HG03442 (cell line): ENCODE measurements around the gene ENAH.
"Not testable (repeated sequence)": the region's sequence is repeated elsewhere in the genome, so short reads cannot be mapped to it uniquely, and the experiment has no call there.

Experiments
- ATAC-seq: cut with Tn5 transposase; IDR thresholded peaks from one replicate; pipeline ENCODE4 v1.9.1; 2021; ENCODE audit warnings: mild to moderate bottlenecking, moderate library complexity; ENCODE audit not compliant: unreplicated experiment

ENAH gene

DNA sequence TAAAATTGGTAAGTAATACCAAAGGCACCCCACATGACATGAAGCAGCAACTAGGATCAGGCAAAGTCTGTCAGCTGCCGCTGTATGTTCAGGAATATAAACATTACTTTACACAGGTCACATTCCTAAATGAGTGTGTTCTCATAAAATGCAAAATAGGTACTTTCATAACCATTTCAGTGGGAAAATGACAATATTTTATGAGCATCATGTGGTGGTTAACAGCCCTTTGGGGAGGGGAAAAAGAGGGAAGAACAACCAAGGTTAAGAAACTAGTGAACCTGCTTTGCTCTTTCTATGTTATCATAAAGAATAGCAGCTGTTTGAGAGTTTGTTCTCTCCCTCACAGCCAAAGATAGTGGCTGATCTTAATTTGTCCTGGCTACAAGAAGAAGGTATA is 119.7 kb downstream of the ENAH start:
- ATAC-seq, result no peak

- ATAC-seq, result no peak
Observed at GRCh38 chr1:225532240-225532944, 120.5 kb downstream of the ENAH start.

DNA sequence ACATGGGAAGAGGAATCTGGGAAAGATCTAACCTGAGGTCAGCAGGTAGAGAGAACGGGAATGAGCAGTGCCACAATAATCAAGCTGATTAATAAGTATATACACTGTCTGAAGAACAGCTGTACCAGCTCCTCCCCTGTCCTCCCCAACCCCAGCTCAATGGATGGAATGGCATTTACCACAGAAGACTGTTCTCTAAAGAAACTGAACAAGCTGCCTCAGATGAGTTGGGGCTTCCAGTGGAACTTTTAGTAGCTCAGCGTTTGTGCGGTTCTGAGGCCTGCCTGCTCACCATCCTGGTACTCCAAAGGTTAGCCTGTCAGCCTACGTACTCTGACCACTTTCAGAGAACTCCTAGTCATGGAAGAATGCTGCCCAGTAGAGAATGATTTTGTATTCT is 123.2 kb downstream of the ENAH start:
- ATAC-seq, result no peak

DNA sequence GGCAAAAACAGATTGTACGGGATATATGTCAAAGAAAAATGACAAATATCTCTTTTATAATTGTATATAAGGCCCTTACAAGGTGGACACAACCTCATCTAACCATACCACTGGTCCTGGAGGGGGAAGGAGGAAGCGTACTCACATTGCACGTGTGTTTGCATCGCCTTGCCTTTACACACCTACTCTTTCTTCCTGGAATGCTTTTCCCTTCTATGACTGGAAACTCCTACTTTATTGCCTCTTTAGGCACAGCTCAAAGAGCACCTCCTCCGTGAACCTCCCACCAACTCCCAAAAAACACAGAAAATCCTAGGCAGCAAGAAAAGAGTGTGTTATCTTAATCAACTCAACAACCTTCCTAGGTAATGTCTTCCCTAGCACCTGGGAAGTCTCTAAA is 125.3 kb downstream of the ENAH start:
- ATAC-seq, result no peak

GRCh38 chr1:225526878-225527277 is 126.0 kb downstream of the ENAH start:
- ATAC-seq, result no peak

GRCh38 chr1:225525377-225525776 is 127.5 kb downstream of the ENAH start:
- no peak for ATAC-seq

- no peak for ATAC-seq
Observed at GRCh38 chr1:225524570-225524969, 128.4 kb downstream of the ENAH start.

GRCh38 chr1:225523263-225523950 is 129.5 kb downstream of the ENAH start:
- ATAC-seq, result no peak

DNA sequence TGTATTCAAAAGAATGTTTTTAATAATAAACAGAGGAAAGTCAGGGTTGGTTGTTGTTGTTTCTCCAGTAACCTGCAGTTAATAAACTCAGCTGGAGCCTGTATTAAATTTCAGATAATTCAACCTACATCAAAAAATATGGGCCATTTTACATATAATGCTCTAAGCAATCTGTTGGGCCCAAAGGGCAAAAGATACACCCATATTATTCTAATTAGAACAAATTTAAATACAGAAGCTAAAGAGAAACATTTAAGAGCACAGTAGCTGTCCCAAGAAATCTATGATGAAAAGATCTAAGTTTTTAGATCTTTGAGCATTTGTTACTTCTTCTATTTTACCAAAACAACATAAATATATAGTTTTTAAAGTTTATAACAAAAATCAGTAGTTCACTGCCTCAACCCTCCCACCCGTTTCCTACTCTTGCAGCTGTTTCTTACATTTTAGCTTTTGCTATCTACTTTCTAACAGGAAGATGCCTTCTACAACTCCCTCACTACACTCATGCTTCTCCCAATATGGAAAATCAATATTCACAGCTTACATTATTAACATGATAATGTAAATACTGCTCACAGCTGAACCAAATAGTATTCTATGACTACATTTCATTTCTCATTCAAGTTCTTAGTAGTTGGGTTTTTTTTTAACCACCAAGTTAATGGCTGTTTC is 130.2 kb downstream of the ENAH start:
- ATAC-seq, result no peak

GRCh38 chr1:225520587-225521227 is 132.2 kb downstream of the ENAH start:
- ATAC-seq, result no peak

DNA sequence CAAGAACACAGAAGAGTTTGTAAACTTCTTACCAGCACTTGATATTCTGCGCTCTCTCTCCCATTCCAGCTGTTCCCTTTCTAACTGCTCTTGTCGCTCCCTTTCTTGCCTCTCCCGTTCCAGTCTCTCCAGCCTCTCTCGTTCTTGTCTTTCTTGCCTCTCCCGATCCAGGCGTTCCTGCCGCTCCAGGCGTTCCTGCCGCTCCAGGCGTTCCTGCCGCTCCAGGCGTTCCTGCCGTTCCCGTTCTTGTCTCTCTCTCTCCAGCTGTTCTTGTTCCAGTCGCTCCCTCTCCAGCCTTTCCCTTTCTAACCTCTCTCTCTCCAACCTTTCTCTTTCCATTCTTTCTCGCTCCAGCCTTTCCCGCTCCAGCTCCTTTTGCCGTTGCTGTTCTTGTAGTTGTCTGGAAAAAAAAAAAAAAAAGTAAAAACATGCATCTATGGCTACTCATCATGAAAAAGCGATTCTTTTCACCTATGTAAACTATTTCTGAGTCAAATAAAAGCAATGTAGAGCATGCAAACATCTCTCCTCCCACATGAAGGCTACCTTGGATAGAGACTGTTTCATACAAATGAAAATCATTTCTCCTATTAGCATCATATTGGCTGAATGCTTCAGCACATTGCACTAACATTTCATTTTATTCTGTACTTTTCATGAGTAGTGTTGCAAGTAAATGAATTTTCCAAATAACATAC is 133.6 kb downstream of the ENAH start:
- no peak for ATAC-seq

- no peak for ATAC-seq
Observed at GRCh38 chr1:225517697-225518096, 135.2 kb downstream of the ENAH start.

- no peak for ATAC-seq
Observed at GRCh38 chr1:225517221-225517620, 135.7 kb downstream of the ENAH start.

GRCh38 chr1:225514671-225515081 is 138.2 kb downstream of the ENAH start:
- ATAC-seq, result no peak

- ATAC-seq, result not testable (repeated sequence)
Observed at GRCh38 chr1:225513576-225513975, 139.3 kb downstream of the ENAH start.

GRCh38 chr1:225511828-225512381 is 141.0 kb downstream of the ENAH start:
- ATAC-seq, result no peak

DNA sequence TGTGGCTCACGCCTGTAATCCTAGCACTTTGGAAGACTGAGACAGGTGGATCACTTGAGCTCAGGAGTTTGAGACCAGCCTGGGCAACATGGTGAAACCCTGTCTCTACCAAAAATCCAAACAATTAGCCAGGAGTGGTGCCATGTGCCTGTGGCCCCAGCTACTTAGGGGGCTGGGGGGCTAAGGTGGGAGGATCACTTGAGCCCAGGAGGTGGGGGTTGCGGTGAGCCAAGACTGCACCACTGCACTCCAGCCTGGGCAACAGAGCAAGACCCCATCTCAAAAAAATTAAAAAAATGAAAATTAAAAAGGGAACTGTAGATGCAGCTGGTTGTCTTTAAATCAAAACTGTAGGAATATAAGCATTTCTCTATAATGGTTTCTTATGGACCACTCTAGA is 142.2 kb downstream of the ENAH start:
- not testable (repeated sequence) for ATAC-seq

- no peak for ATAC-seq
Observed at GRCh38 chr1:225509770-225510169, 143.2 kb downstream of the ENAH start.

- ATAC-seq, result no peak
Observed at GRCh38 chr1:225509376-225509707, 143.6 kb downstream of the ENAH start.

DNA sequence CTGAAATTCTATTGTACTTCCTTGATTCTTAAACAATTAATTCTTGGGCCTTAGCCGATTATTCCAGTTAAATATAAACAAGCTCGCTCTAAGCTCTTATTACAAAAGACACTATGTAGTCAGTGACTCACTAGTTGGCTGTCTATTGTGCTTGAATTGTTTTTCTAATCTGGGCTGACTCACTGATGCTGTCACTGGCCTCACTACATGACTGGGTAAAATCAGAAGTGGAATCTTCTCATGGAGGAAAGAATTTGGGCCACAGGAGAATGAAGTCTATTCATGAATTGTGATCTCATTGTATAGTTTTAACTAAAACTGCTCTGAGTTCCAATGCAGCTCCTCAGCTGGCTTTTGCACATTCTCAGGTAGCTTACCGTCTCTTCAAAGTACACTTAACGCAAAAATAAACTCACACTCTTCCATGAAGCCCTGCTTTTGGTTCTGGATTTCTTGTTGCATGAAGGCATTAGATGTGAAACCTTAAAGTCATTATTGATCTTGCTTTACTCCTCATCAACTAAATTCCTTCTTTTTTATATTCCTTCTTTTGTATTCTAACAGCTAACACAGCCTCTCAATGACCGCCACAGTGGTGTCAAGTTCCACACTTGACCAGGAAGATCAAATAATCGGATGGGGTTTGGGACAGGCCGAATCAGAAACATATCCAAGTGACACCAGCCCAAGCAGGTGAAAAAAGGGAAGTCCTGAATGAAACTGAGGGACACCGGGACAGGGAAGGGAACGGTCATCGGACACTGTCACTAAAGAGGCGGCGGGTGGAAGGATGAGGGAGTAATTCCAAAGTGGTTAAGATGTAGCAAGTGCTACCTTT is 144.2 kb downstream of the ENAH start:
- no peak for ATAC-seq
